NCI-H226 (cell line): Measurements from ENCODE around the gene TXLNG.
"Not testable (repeated sequence)": the region's sequence is repeated elsewhere in the genome, so short reads cannot be mapped to it uniquely, and the experiment has no call there.

Source experiments
- DNase-seq: peaks from one replicate; pipeline ENCODE4 v3.0.0-alpha.2; 2015

TXLNG gene

GRCh38 chrX:16786139-16786790, at the start of gene TXLNG:
TSS of gene TXLNG (plus strand) at chrX:16786466. CDS start at chrX:16786488, 22 bp downstream.
- peak; percentile 90 for DNase-seq

GRCh38 chrX:16737024-16737423, 49.2 kb upstream of the TXLNG start:
- no peak for DNase-seq

GRCh38 chrX:16739574-16739973, 46.7 kb upstream of the TXLNG start:
- DNase-seq = no peak

GRCh38 chrX:16743604-16744325, 42.5 kb upstream of the TXLNG start:
- DNase-seq = peak; percentile 63

GRCh38 chrX:16745102-16745501, 41.2 kb upstream of the TXLNG start:
- DNase-seq = no peak

- no peak for DNase-seq
These were observed 40.6 kb upstream of the TXLNG start for GRCh38 chrX:16745659-16746058.

GRCh38 chrX:16748425-16748824, 37.8 kb upstream of the TXLNG start:
- no peak for DNase-seq

- DNase-seq = no peak
These were observed 36.1 kb upstream of the TXLNG start for GRCh38 chrX:16750136-16750535.

- DNase-seq = no peak
These were observed 32.2 kb upstream of the TXLNG start for GRCh38 chrX:16754019-16754418.

GRCh38 chrX:16756724-16757123, 29.5 kb upstream of the TXLNG start:
- DNase-seq = no peak

GRCh38 chrX:16761500-16761899, 24.8 kb upstream of the TXLNG start:
- DNase-seq = not testable (repeated sequence)

- DNase-seq = no peak
These were observed 23.7 kb upstream of the TXLNG start for GRCh38 chrX:16762579-16762978.

- no peak for DNase-seq
These were observed 20.7 kb upstream of the TXLNG start for GRCh38 chrX:16765594-16765993.

GRCh38 chrX:16770970-16771482, 15.2 kb upstream of the TXLNG start:
- no peak for DNase-seq

- DNase-seq = peak; percentile 53
These were observed 14.5 kb upstream of the TXLNG start for GRCh38 chrX:16771483-16772398.

GRCh38 chrX:16772460-16772859, 13.8 kb upstream of the TXLNG start:
- no peak for DNase-seq

- DNase-seq = no peak
These were observed 11.5 kb upstream of the TXLNG start for GRCh38 chrX:16774746-16775145.

- DNase-seq = no peak
These were observed 7.7 kb upstream of the TXLNG start for GRCh38 chrX:16778545-16778944.

- no peak for DNase-seq
These were observed 7.3 kb upstream of the TXLNG start for GRCh38 chrX:16778993-16779392.

GRCh38 chrX:16779815-16780214, 6.5 kb upstream of the TXLNG start:
- not testable (repeated sequence) for DNase-seq

- DNase-seq = no peak
These were observed 2.8 kb upstream of the TXLNG start for GRCh38 chrX:16783452-16783851.

- DNase-seq = not testable (repeated sequence)
These were observed 1.8 kb upstream of the TXLNG start for GRCh38 chrX:16784440-16784839.
